ENCODE results near the gene LAD1. TPM values are rescaled to one million over a fixed set of nuclear protein-coding genes. Genes with fewer than 3 reads are reported as not detected.

Gene LAD1, protein sequence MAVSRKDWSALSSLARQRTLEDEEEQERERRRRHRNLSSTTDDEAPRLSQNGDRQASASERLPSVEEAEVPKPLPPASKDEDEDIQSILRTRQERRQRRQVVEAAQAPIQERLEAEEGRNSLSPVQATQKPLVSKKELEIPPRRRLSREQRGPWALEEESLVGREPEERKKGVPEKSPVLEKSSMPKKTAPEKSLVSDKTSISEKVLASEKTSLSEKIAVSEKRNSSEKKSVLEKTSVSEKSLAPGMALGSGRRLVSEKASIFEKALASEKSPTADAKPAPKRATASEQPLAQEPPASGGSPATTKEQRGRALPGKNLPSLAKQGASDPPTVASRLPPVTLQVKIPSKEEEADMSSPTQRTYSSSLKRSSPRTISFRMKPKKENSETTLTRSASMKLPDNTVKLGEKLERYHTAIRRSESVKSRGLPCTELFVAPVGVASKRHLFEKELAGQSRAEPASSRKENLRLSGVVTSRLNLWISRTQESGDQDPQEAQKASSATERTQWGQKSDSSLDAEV
- polyA plus RNA-seq (not detected in 2 replicates), polyA minus RNA-seq (not detected in 2 replicates)

DNA sequence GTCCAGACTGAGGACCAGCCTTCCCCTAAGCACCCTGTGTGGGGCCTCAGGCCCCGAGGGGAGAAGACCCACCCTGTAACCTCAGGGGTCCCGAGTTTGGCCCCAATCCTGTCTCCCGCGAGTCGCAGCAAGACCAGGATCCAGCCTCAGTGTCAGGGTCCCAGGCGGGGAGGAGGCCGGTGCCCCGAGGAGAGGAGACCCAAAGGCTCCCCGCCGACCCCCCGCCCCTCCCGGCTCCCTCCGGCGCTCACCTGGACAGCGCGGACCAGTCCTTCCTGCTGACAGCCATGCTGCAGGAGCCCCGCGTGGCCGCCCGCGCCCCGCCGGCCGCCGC lies at the start of gene LAD1:
Gene LAD1, minus strand, starts transcription at position 307 of the 334 bp plus-strand sequence. Its CDS starts 18 bp downstream, at position 289.
- Histone ChIP-seq H3K4me3 (ENCODE audit: low read length) (peak within 1 kb of the TSS; percentile 53), H3K79me2 (replicated peaks; ENCODE audit: insufficient read depth, low read length) (no peaks in the 10 kb centered on the region), H3K36me3 (ENCODE audit: insufficient read depth, low read length) (no peaks in the 10 kb centered on the region), H3K9me3 (ENCODE audit: low read length) (no peaks in the 10 kb centered on the region), H3K4me2 (ENCODE audit: low read length) (no peak within 1 kb of the TSS), H3F3A (ENCODE audit: insufficient read depth, low read length, poor library complexity, severe bottlenecking) (no peaks in the 10 kb centered on the region), H3K9ac (ENCODE audit: low read length) (no peak within 1 kb of the TSS), H4K20me1 (ENCODE audit: insufficient read depth) (no peaks in the 10 kb centered on the region), H3K27me3 (ENCODE audit: insufficient read depth, low read depth, low read length) (peaks cover 50% of the 10 kb centered on the region), H2AFZ (ENCODE audit: low read depth, low read length) (no peak within 1 kb of the TSS), H3K27ac (ENCODE audit: low read length) (no peak within 1 kb of the TSS), H3K9me2 (ENCODE audit: insufficient read depth, low read length) (no peaks in the 10 kb centered on the region)
- TF ChIP-seq SMC3 (conservative IDR thresholded peaks at IDR 0.05; ENCODE audit: poor library complexity) (no peak), RAD21 (conservative IDR thresholded peaks at IDR 0.05) (no peak), EP300 (conservative IDR thresholded peaks at IDR 0.05; ENCODE audit: poor library complexity, severe bottlenecking) (no peak)
- TF ChIP-seq, protein P1, sequence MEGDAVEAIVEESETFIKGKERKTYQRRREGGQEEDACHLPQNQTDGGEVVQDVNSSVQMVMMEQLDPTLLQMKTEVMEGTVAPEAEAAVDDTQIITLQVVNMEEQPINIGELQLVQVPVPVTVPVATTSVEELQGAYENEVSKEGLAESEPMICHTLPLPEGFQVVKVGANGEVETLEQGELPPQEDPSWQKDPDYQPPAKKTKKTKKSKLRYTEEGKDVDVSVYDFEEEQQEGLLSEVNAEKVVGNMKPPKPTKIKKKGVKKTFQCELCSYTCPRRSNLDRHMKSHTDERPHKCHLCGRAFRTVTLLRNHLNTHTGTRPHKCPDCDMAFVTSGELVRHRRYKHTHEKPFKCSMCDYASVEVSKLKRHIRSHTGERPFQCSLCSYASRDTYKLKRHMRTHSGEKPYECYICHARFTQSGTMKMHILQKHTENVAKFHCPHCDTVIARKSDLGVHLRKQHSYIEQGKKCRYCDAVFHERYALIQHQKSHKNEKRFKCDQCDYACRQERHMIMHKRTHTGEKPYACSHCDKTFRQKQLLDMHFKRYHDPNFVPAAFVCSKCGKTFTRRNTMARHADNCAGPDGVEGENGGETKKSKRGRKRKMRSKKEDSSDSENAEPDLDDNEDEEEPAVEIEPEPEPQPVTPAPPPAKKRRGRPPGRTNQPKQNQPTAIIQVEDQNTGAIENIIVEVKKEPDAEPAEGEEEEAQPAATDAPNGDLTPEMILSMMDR (IDR thresholded peaks at IDR 0.05; ENCODE audit: poor library complexity, severe bottlenecking) = no peak
- TF ChIP-seq, protein P2, sequence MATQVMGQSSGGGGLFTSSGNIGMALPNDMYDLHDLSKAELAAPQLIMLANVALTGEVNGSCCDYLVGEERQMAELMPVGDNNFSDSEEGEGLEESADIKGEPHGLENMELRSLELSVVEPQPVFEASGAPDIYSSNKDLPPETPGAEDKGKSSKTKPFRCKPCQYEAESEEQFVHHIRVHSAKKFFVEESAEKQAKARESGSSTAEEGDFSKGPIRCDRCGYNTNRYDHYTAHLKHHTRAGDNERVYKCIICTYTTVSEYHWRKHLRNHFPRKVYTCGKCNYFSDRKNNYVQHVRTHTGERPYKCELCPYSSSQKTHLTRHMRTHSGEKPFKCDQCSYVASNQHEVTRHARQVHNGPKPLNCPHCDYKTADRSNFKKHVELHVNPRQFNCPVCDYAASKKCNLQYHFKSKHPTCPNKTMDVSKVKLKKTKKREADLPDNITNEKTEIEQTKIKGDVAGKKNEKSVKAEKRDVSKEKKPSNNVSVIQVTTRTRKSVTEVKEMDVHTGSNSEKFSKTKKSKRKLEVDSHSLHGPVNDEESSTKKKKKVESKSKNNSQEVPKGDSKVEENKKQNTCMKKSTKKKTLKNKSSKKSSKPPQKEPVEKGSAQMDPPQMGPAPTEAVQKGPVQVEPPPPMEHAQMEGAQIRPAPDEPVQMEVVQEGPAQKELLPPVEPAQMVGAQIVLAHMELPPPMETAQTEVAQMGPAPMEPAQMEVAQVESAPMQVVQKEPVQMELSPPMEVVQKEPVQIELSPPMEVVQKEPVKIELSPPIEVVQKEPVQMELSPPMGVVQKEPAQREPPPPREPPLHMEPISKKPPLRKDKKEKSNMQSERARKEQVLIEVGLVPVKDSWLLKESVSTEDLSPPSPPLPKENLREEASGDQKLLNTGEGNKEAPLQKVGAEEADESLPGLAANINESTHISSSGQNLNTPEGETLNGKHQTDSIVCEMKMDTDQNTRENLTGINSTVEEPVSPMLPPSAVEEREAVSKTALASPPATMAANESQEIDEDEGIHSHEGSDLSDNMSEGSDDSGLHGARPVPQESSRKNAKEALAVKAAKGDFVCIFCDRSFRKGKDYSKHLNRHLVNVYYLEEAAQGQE (IDR thresholded peaks at IDR 0.05; ENCODE audit: borderline replicate concordance) = no peak

DNA sequence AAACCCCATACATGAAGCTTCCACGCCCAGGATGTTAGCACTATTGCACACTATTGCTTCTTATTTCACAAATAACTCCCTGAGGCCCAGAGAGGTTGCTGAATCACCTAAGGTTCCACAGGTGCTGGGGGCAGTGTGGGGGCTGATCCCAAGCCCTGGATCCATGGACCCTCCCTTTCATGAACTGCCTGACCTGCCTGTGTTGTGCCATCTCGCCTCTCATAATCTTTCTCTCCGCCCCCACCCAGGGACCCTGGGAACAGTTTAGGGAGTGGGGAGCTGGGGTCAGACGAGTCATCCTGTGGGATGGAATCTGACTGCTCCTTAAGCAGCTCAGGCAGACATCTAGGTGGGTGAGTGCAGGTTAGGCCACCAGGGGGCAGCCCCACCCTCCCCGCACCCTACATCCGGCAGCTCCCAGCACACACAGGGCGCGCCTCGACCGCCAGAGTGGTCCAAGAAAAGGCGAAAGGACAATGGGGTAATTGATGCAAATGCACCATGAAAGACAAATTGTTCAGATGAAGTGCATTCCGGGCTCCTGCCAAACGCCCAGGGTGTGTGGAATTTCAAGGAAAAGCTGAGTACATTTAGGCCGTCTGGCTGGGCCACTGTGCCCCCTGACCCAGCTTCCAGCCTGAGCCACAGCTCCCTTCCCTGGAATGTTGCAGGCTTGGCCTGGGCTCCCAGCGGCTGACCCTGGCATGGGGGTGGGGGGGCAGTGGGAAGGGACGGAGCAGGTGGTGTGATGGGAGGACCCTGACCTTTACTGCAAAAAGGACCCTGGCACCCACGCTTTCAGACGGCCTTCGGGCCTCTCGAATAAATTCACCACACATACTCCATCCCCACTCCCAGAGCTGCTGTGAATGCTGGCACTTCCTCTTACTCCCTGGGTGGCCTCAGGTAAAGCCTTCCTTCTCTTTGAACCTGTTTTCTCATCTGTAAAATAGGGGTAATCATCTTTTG lies 49.1 kb upstream of the LAD1 start:
- no peaks in the 10 kb centered on the region for H4K20me1 ChIP-seq (ENCODE audit: insufficient read depth)
- no peak overlapping the region for H2AFZ ChIP-seq (ENCODE audit: low read depth, low read length)
- H3K4me3 ChIP-seq (ENCODE audit: low read length) = no peak overlapping the region
- no peaks in the 10 kb centered on the region for H3K9me2 ChIP-seq (ENCODE audit: insufficient read depth, low read length)
- no peak overlapping the region for H3K4me2 ChIP-seq (ENCODE audit: low read length)
- no peaks in the 10 kb centered on the region for H3K27me3 ChIP-seq (ENCODE audit: insufficient read depth, low read depth, low read length)
- H3K36me3 ChIP-seq (ENCODE audit: insufficient read depth, low read length) = no peaks in the 10 kb centered on the region
- H3K27ac ChIP-seq (ENCODE audit: low read length) = no peak overlapping the region
- peak; percentile 69 for TF ChIP-seq SMC3 (conservative IDR thresholded peaks at IDR 0.05; ENCODE audit: poor library complexity)
- TF ChIP-seq, protein P2 (IDR thresholded peaks at IDR 0.05; ENCODE audit: borderline replicate concordance) = no peak
- TF ChIP-seq RAD21 (conservative IDR thresholded peaks at IDR 0.05) = peak; percentile 57
- TF ChIP-seq TAF1 (IDR thresholded peaks at IDR 0.05; ENCODE audit: low read depth) = no peak
- TF ChIP-seq, protein P1 (IDR thresholded peaks at IDR 0.05; ENCODE audit: poor library complexity, severe bottlenecking) = peak; percentile 65
- H3F3A ChIP-seq (ENCODE audit: insufficient read depth, low read length, poor library complexity, severe bottlenecking) = no peaks in the 10 kb centered on the region
- H3K9me3 ChIP-seq (ENCODE audit: low read length) = no peaks in the 10 kb centered on the region
- H3K79me2 ChIP-seq (replicated peaks; ENCODE audit: insufficient read depth, low read length) = no peaks in the 10 kb centered on the region
- H3K9ac ChIP-seq (ENCODE audit: low read length) = no peak overlapping the region

Measured in neural cell (in vitro differentiated cells).